PFSK-1 (cell line): ENCODE data around the gene MMP12.

ENCODE experiments used
- FOXP2 ChIP-seq: optimal IDR thresholded peaks from 2 replicates; pipeline ENCODE3; 2011; ENCODE audit warnings: borderline replicate concordance, control low read depth, inconsistent platforms; ENCODE audit not compliant: insufficient read depth; ENCODE audit errors: extremely low read length, extremely low read depth
- POLR2AphosphoS5 ChIP-seq: IDR thresholded peaks from 2 replicates; pipeline ENCODE4 v1.6.1; 2012; ENCODE audit warnings: low read depth, mild to moderate bottlenecking, control low read depth, low read length, moderate library complexity
- REST ChIP-seq, 2 experiments: IDR thresholded peaks; 2 replicates each; pipeline versions ENCODE4 v1.6.1 to v1.8.0; 2011 to 2012; ENCODE audit warnings: low read depth in 2 of 2, low read length in 2 of 2, control low read depth in 1 of 2, inconsistent platforms in 1 of 2, mild to moderate bottlenecking in 1 of 2, moderate library complexity in 1 of 2; ENCODE audit not compliant: insufficient read depth in 1 of 2
- SIN3A ChIP-seq: IDR thresholded peaks from 2 replicates; pipeline ENCODE4 v1.6.1; 2012; ENCODE audit warnings: mild to moderate bottlenecking, low read length, moderate library complexity, borderline replicate concordance; ENCODE audit not compliant: insufficient read depth
- TAF1 ChIP-seq: IDR thresholded peaks from 2 replicates; pipeline ENCODE4 v1.6.1; 2012; ENCODE audit warnings: low read length, control low read depth, borderline replicate concordance; ENCODE audit not compliant: insufficient read depth

MMP12 gene

GRCh38 chr11:102842930-102843329 lies 31.9 kb downstream of the MMP12 start:
- TF ChIP-seq FOXP2 (no peak), SIN3A (no peak), REST (IDR thresholded peaks at IDR 0.05; ENCODE audit: insufficient read depth in 1 of 2, low read depth in 2 of 2, low read length in 2 of 2) (no peak)

- no peak for TF ChIP-seq FOXP2
- no peak for TF ChIP-seq TAF1
- TF ChIP-seq POLR2AphosphoS5, result no peak
- TF ChIP-seq REST (IDR thresholded peaks at IDR 0.05; ENCODE audit: insufficient read depth in 1 of 2, low read depth in 2 of 2, low read length in 2 of 2), result no peak
- TF ChIP-seq SIN3A, result no peak
Measured at GRCh38 chr11:102840018-102840417, 34.8 kb downstream of the MMP12 start.

GRCh38 chr11:102837646-102838045 lies 37.1 kb downstream of the MMP12 start:
- TF ChIP-seq SIN3A (no peak), REST (IDR thresholded peaks at IDR 0.05; ENCODE audit: insufficient read depth in 1 of 2, low read depth in 2 of 2, low read length in 2 of 2) (no peak), FOXP2 (no peak), POLR2AphosphoS5 (no peak), TAF1 (no peak)

- TF ChIP-seq POLR2AphosphoS5, result no peak
- no peak for TF ChIP-seq SIN3A
- no peak for TF ChIP-seq TAF1
- TF ChIP-seq REST (IDR thresholded peaks at IDR 0.05; ENCODE audit: insufficient read depth in 1 of 2, low read depth in 2 of 2, low read length in 2 of 2), result no peak
- no peak for TF ChIP-seq FOXP2
Measured at GRCh38 chr11:102837156-102837555, 37.6 kb downstream of the MMP12 start.

GRCh38 chr11:102836290-102836875 lies 38.4 kb downstream of the MMP12 start:
- TF ChIP-seq REST (IDR thresholded peaks at IDR 0.05; ENCODE audit: insufficient read depth in 1 of 2, low read depth in 2 of 2, low read length in 2 of 2) (no peak), FOXP2 (no peak), POLR2AphosphoS5 (no peak), TAF1 (no peak), SIN3A (no peak)
